ENCODE data around the gene VSIG1.

Gene VSIG1

GRCh38 chrX:108064613-108065012 is 19.7 kb downstream of the VSIG1 start:
- DNase-seq (ENCODE audit: low spot score): no peak

GRCh38 chrX:108068121-108068520 is 23.3 kb downstream of the VSIG1 start:
- no peak for DNase-seq (ENCODE audit: low spot score)

- no peak for DNase-seq (ENCODE audit: low spot score)
Observed at GRCh38 chrX:108070891-108071290, 26.0 kb downstream of the VSIG1 start.

GRCh38 chrX:108071578-108071977 is 26.7 kb downstream of the VSIG1 start:
- no peak for DNase-seq (ENCODE audit: low spot score)

GRCh38 chrX:108072746-108073145 is 27.9 kb downstream of the VSIG1 start:
- DNase-seq (ENCODE audit: low spot score): no peak

- no peak for DNase-seq (ENCODE audit: low spot score)
Observed at GRCh38 chrX:108081110-108081509, 36.2 kb downstream of the VSIG1 start.

GRCh38 chrX:108087792-108088191 is 42.9 kb downstream of the VSIG1 start:
- DNase-seq (ENCODE audit: low spot score): no peak

- no peak for DNase-seq (ENCODE audit: low spot score)
Observed at GRCh38 chrX:108088511-108088910, 43.6 kb downstream of the VSIG1 start.

GRCh38 chrX:108090491-108091263 is 45.8 kb downstream of the VSIG1 start:
- no peak for DNase-seq (ENCODE audit: low spot score)

- DNase-seq (ENCODE audit: low spot score): peak; percentile 22
Observed at GRCh38 chrX:108091264-108091877, 46.5 kb downstream of the VSIG1 start, which contains the start of the genes ATG4A and PSMD10. Gene ATG4A (plus strand): TSS chrX:108091778. CDS start chrX:108091827, 49 bp downstream. Gene PSMD10 (minus strand): TSS chrX:108091542. CDS start chrX:108091520, 22 bp downstream.

- no peak for DNase-seq (ENCODE audit: low spot score)
Observed at GRCh38 chrX:108091878-108092291, 47.0 kb downstream of the VSIG1 start.

- DNase-seq (ENCODE audit: low spot score): no peak
Observed at GRCh38 chrX:108097380-108097779, 52.5 kb downstream of the VSIG1 start.

- no peak for DNase-seq (ENCODE audit: low spot score)
Observed at GRCh38 chrX:108105473-108105872, 60.6 kb downstream of the VSIG1 start.

GRCh38 chrX:108114541-108114940 is 69.7 kb downstream of the VSIG1 start:
- no peak for DNase-seq (ENCODE audit: low spot score)

GRCh38 chrX:108117988-108118387 is 73.1 kb downstream of the VSIG1 start:
- DNase-seq (ENCODE audit: low spot score): no peak

GRCh38 chrX:108121291-108121690 is 76.4 kb downstream of the VSIG1 start:
- DNase-seq (ENCODE audit: low spot score): no peak

GRCh38 chrX:108122748-108123147 is 77.9 kb downstream of the VSIG1 start:
- DNase-seq (ENCODE audit: low spot score): no peak

GRCh38 chrX:108123591-108124366 is 78.9 kb downstream of the VSIG1 start:
- no peak for DNase-seq (ENCODE audit: low spot score)

- no peak for DNase-seq (ENCODE audit: low spot score)
Observed at GRCh38 chrX:108126661-108127060, 81.8 kb downstream of the VSIG1 start.

GRCh38 chrX:108127152-108127551 is 82.3 kb downstream of the VSIG1 start:
- DNase-seq (ENCODE audit: low spot score): no peak

Measured in HuH-7.5 (cell line).